AG08396 (cell line): ENCODE data around the gene LIG1.
"Not testable (repeated sequence)": the region's sequence is repeated elsewhere in the genome, so short reads cannot be mapped to it uniquely, and the experiment has no call there.

Source experiments
- DNase-seq: peaks from one replicate; pipeline ENCODE4 v3.0.0; 2012; ENCODE audit warnings: low spot score, mixed read lengths

LIG1 gene

DNA sequence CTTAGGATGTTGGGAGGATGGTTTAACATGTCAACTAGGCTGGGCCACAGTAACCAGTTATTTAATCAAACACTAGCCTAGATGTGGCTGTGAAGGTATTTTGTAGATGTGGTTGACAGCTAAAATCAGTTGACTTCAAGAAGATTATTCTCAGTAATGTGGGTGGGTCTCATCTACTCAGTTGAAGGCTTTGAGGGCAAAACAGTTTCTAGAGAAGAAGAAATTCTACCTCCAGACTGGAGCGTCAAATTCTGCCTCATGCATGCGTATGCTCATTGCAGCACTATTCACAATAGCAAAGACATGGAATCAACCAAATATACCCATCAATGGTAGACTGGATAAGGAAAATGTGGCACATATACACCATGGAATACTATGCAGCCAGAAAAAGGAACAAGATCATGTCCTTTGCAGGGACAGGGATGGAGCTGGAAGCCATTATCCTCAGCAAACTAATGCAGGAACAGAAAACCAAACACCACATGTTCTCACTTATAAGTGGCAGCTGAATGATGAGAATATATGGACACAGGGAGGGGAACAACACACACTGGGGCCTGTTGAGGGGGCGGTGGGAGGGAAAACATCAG lies 99.9 kb downstream of the LIG1 start:
- DNase-seq, result not testable (repeated sequence)

DNA sequence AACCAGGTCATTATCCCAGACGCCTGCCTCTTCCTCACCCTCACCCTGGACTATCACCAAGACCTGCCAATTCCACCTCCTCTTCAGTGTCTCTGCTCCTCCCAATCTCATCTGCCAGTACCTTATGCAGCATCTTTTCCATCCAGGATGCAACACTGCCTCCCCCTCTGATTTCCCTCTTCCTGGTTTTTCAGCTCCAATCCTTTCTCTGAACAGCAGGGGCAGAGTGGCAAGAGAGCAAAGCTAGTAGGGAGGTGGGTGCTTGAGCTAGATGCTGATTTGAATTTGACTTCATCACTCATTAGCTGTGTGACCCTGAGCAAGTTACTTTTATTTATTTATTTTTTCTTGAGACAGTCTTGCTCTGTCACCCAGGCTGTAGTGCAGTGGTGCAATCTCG lies 100.7 kb downstream of the LIG1 start:
- DNase-seq, result no peak
